ENCODE data around the gene BPIFB6.
"Not testable (repeated sequence)": the region's sequence is repeated elsewhere in the genome, so short reads cannot be mapped to it uniquely, and the experiment has no call there.

Gene BPIFB6

GRCh38 chr20:33030569-33030968 lies 879 bp upstream of the BPIFB6 start:
- no peak for DNase-seq

DNA sequence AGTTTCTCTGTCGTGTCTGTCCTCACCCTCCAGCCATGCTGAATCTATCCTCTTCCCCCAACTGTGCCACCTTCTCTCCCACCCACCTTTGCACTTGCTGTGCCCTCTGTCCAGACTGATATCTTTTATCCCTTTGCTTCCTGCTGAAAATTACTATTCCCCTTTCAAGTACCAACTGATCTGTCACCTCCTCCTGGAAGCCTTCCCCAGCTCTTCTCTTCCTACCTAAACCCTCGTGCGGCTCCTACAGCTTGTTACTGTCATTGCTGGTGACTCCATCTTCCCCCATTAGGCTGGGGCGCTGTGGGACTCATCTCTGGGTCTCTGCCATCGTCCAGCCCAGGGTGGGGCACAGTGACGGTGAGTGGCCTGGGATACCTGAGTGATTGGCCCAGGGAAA lies 1.1 kb downstream of the BPIFB6 start:
- no peak for DNase-seq

- DNase-seq, result no peak
Measured at GRCh38 chr20:33033381-33033780, 1.9 kb downstream of the BPIFB6 start.

DNA sequence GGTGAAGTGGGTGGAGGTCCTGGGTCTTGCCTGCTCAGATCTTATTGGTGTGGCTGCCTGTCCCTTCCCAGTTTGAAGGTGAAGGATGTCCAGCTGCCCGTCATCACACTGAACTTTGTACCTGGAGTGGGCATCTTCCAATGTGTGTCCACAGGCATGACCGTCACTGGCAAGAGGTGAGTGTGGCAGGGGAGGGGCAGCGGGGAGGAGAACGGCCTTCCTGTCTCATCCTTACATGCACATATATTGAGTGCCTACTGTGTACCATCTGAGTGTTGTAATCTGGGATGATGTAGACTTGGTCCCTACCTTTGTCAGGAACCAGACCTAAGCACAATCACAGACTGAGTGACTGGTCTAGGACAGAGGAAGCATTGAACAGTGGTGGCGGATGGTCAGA lies 2.7 kb downstream of the BPIFB6 start:
- DNase-seq, result no peak

DNA sequence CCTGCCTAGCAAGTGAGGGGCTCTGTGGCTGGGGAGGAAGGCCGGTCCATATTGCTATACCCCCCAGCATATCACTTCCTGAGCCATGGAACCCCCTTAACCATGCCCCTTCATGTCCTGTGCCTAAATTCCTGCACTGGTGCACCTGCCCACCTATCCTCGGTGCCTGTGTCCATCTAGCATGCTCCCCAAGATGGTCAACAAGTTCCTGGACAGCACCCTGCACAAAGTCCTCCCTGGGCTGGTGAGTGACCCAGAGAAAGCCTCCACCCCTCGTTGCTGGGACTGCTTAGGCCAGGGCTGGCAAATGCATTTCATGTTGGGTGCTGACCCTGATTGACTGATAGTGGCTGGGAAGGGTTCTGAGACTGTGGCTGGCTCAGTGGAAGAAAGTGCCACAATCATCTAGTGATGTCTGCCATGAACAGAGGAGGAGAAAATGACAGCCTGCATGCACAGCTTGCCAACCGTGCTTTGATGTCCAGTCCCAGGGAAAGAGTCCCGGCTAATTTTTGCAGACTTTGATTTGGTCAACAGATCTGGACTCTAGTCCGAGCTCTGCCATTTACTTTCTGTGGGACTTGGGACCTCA lies 3.5 kb downstream of the BPIFB6 start:
- DNase-seq, result no peak

- DNase-seq, result no peak
Measured at GRCh38 chr20:33037456-33037855, 6.0 kb downstream of the BPIFB6 start.

- no peak for DNase-seq
Measured at GRCh38 chr20:33038243-33038642, 6.8 kb downstream of the BPIFB6 start.

DNA sequence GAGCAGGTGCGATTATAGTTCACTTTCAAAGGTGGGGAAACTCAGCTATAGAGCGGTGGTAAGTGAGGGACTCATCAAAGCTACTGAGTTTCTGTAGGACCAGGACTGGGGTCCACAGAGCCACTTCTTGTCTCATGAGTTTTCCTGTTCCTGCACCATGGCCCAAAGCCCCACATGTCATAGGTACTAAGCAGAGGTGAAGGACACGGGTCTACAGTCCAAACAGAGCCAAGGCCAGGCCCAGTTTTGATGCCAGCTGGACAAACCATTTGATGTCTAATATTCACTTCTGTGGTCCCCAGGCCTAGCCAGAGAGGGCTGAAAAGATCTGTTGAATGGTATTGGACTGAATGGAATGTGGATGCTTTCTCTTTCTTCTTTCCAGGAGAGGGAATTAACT lies 11.0 kb downstream of the BPIFB6 start:
- no peak for DNase-seq

GRCh38 chr20:33042983-33043730 lies 11.7 kb downstream of the BPIFB6 start:
- DNase-seq, result no peak

DNA sequence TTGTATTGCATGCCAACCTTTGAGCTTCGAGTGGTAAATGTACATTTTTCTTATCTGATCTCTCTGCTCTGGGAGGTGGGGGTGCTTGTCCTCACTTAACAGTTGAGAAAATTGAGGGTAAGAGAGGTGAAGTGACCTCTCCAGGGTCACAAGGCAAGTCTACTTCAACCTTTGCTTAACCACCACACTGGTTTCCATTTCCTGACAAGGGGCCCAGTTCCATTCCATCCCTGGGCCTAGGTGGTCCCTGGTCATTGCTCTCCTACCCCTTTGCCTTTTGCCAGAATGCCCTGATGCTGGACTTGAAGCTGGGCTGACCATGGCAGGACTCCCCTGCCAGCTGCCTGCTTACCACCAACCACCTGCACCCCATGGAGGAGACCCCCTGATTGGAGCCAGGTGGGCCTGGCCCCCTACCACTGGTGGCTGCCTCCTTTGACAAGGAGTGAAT lies 12.3 kb downstream of the BPIFB6 start:
- DNase-seq, result no peak

- not testable (repeated sequence) for DNase-seq
Measured at GRCh38 chr20:33045129-33045721, 13.8 kb downstream of the BPIFB6 start.

DNA sequence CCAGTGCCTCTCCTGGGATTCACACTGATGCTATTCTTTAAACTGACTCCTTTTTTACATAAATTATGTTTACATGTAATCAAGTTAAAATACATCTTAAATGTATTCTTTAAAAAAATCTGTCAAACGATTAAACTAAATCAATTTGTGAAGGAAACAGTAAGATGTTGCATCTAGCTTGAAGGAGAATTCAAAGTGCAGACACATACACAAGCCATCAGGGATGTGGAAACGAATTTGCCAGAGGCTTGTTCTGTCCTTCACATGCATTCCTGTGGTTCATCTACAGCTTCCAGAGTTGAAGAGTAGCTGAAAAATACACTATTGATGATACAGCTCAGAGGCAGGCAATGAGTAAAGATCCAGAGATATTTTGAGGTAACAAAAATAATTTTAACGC lies 15.0 kb downstream of the BPIFB6 start:
- DNase-seq, result no peak

DNA sequence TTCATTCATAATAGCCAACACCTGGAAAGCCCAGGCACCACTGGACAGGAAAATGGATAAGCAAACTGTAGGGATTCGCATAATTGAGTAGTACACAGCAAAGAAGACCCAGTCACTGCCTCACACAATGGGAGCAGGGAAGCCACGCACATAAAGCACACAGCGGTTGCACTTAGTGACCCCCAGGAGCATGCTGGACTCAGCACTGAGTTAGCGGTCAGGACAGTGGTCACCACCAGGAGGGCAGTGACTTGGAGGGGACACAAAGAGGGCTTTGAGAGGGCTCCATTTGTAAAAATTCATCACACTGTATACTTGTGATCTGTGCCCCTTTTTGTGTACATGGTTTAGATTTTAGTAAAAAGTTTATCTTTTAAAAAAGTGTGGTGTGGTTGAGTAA lies 19.9 kb downstream of the BPIFB6 start:
- no peak for DNase-seq

GRCh38 chr20:33053291-33054106 lies 22.1 kb downstream of the BPIFB6 start, which contains the start of gene BPIFB3:
Gene BPIFB3, plus strand, starts transcription at chr20:33053903. Its CDS starts 1,533 bp downstream, at chr20:33055436.
- DNase-seq, result no peak

GRCh38 chr20:33054381-33054780 lies 22.9 kb downstream of the BPIFB6 start:
- DNase-seq, result no peak

GRCh38 chr20:33054791-33055190 lies 23.3 kb downstream of the BPIFB6 start:
- DNase-seq, result no peak

DNA sequence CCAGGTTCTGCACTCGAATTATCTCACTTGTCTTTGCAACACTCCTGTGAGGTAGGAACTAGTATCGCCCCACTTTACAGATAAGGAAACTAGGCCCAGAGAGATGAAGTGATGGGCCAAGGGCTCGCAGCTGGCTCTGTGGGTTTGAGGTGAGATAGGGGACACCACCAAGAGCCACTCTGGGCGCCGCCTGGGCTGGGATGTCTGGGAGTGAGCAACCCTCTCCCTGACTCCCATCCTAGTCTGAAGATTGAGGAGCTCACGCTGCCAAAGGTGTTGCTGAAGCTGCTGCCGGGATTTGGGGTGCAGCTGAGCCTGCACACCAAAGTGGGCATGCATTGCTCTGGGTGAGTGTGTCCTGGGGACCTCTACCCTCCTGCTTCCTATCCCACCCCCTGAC lies 27.7 kb downstream of the BPIFB6 start:
- DNase-seq, result no peak

DNA sequence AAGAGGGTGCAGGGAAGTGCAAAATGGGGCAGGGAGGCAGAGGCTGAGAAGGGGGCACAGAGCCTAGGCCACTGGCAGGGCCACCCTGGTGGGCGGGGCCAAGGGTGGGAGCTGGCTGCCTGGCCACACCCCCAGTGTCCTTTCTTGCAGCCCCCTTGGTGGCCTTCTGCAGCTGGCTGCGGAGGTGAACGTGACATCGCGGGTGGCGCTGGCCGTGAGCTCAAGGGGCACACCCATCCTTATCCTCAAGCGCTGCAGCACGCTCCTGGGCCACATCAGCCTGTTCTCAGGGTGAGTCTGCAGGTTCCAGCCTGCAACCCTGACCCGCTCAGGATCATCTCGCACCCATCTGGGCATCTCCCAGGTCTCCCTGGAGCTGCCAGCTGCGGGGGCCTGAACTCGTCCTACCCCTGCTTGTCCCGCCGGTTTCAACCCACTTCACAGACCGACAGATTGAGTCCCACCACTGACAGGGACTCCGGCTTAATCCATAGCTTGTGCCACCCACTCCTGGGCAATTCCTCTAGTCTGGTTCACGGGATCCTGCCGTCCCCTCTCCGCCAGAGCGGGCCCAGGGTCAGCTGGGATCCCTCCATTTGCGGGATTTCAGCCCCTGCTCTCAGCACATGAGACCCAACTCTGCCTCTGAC lies 28.4 kb downstream of the BPIFB6 start:
- no peak for DNase-seq

DNA sequence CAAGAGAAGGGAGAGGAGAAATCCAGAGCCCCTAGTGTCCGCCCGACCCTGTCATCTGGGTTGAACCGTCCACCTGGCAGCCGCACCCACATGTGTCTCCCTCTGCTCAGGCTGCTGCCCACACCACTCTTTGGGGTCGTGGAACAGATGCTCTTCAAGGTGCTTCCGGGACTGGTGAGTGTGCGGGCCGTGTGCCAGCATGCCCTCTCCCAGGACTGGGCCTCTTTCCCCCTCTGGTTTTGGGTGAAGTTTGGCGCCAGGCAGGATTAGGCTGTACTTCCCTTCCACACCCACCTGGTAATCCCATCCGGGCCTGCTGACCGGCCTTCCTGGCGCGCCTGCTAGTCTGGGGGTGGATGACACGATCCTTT lies 30.2 kb downstream of the BPIFB6 start:
- DNase-seq, result no peak

GRCh38 chr20:33062105-33062824 lies 30.8 kb downstream of the BPIFB6 start:
- DNase-seq, result no peak

GRCh38 chr20:33062825-33063149 lies 31.3 kb downstream of the BPIFB6 start:
- DNase-seq, result no peak

GRCh38 chr20:33063271-33063670 lies 31.8 kb downstream of the BPIFB6 start:
- DNase-seq, result no peak
